Panc1 (cell line): ENCODE data around the gene ARRDC4. TPM values are rescaled to one million over a fixed set of nuclear protein-coding genes. Genes with fewer than 3 reads are reported as not detected.

ENCODE experiments used
- ATAC-seq: fragments of 200-7000 bp; cut with Tn5 transposase; 2 replicates; pipeline ENCODE4 v1.9.1; 2020; ENCODE audit warnings: mild to moderate bottlenecking, moderate library complexity
- BruUV-seq: library from RNA; stranded (reverse); fragments of 400-500 nt; replicated peaks from 2 replicates; lab custom pipeline; 2021; lab: Mats Ljungman, UMichigan
- CTCF ChIA-PET: fragments of 300-600 bp; sonication (Branson Sonifier 250); formaldehyde crosslinking; loops from one replicate; lab custom pipeline; 2022; ENCODE audit warnings: antibody characterized with exemption; lab: Charles Lee
- POLR2A ChIA-PET: fragments of 300-600 bp; sonication (Branson Sonifier 250); formaldehyde crosslinking; loops from one replicate; lab custom pipeline; 2022; ENCODE audit warnings: antibody characterized with exemption; lab: Charles Lee
- DNase-seq: peaks from one replicate; pipeline ENCODE4 v3.0.0-alpha.2; 2010; ENCODE audit warnings: low read depth, low spot score
- H3K27ac ChIP-seq: 2 replicates; pipeline ENCODE4 v1.5.1; 2011; ENCODE audit warnings: mild to moderate bottlenecking, low read length, inconsistent platforms
- H3K27me3 ChIP-seq: fragments of 200-500 bp; sonication (Bioruptor generic); 2 replicates; pipeline ENCODE4 v1.6.0; 2014; ENCODE audit warnings: low read length, inconsistent platforms; ENCODE audit not compliant: control insufficient read depth, insufficient read depth
- H3K36me3 ChIP-seq: fragments of 200-500 bp; sonication (Bioruptor generic); 2 replicates; pipeline ENCODE4 v1.5.1; 2014; ENCODE audit warnings: inconsistent platforms, mild to moderate bottlenecking, low read length, moderate library complexity; ENCODE audit not compliant: control insufficient read depth, insufficient read depth
- H3K4me1 ChIP-seq: 2 replicates; pipeline ENCODE4 v1.5.1; 2011; ENCODE audit warnings: inconsistent platforms, mild to moderate bottlenecking, low read length, moderate library complexity; ENCODE audit not compliant: control insufficient read depth, insufficient read depth
- H3K4me3 ChIP-seq, 2 experiments: 2 replicates each; pipeline ENCODE4 v1.5.1; 2011 to 2012; ENCODE audit warnings: low read depth in 2 of 2, low read length in 2 of 2, mild to moderate bottlenecking in 2 of 2, inconsistent platforms in 1 of 2, moderate library complexity in 1 of 2
- H3K9me3 ChIP-seq: fragments of 200-500 bp; sonication (Bioruptor generic); 2 replicates; pipeline ENCODE4 v1.5.1; 2014; ENCODE audit warnings: low read depth, mild to moderate bottlenecking, inconsistent platforms, low read length, moderate library complexity; ENCODE audit not compliant: control insufficient read depth, insufficient read depth
- POLR2AphosphoS5 ChIP-seq: IDR thresholded peaks from 2 replicates; pipeline ENCODE4 v1.6.1; 2012; ENCODE audit warnings: mild to moderate bottlenecking, low read depth, low read length, moderate library complexity
- SIN3A ChIP-seq: IDR thresholded peaks from 2 replicates; pipeline ENCODE4 v1.6.1; 2012; ENCODE audit warnings: low read depth, mild to moderate bottlenecking, low read length, moderate library complexity, borderline replicate concordance; ENCODE audit not compliant: insufficient read depth
- TCF7L2 ChIP-seq: IDR thresholded peaks from 2 replicates; pipeline ENCODE4 v1.6.1; 2011; ENCODE audit warnings: mild to moderate bottlenecking, low read depth, low read length, inconsistent platforms
- in situ Hi-C: cut with HindIII; loops from 2 replicates; pipeline ENCODE4 v1.10.0; 2016; ENCODE audit warnings: low sequenced_read_pairs, low pct_unique_long_range_greater_than_20kb
- intact Hi-C: fragments of 100-400 bp; cut with micrococcal nuclease; formaldehyde crosslinking; loops from one replicate; pipeline ENCODE4 v1.10.0; 2022; ENCODE audit not compliant: unreplicated experiment
- total RNA-seq: library from RNA; stranded (reverse); gene quantifications from one replicate; pipeline ENCODE4 v1.2.1, GENCODE V29; 2021; ENCODE audit not compliant: unreplicated experiment
- TF ChIP-seq, protein P1 (sequence below): fragments of 450-650 bp; IDR thresholded peaks from 2 replicates; pipeline ENCODE4 v1.5.1; 2017; ENCODE audit warnings: mild to moderate bottlenecking
- TF ChIP-seq, protein P2 (sequence below), 2 experiments: IDR thresholded peaks; 2 replicates each; pipeline ENCODE4 v1.6.1; 2011 to 2012; ENCODE audit warnings: low read depth in 2 of 2, control low read depth in 1 of 2, low read length in 1 of 2, mild to moderate bottlenecking in 1 of 2, moderate library complexity in 1 of 2; ENCODE audit not compliant: insufficient read depth in 1 of 2

ARRDC4 gene
- total RNA-seq, 1 experiment from 2014 or later, result 2.9 TPM

DNA sequence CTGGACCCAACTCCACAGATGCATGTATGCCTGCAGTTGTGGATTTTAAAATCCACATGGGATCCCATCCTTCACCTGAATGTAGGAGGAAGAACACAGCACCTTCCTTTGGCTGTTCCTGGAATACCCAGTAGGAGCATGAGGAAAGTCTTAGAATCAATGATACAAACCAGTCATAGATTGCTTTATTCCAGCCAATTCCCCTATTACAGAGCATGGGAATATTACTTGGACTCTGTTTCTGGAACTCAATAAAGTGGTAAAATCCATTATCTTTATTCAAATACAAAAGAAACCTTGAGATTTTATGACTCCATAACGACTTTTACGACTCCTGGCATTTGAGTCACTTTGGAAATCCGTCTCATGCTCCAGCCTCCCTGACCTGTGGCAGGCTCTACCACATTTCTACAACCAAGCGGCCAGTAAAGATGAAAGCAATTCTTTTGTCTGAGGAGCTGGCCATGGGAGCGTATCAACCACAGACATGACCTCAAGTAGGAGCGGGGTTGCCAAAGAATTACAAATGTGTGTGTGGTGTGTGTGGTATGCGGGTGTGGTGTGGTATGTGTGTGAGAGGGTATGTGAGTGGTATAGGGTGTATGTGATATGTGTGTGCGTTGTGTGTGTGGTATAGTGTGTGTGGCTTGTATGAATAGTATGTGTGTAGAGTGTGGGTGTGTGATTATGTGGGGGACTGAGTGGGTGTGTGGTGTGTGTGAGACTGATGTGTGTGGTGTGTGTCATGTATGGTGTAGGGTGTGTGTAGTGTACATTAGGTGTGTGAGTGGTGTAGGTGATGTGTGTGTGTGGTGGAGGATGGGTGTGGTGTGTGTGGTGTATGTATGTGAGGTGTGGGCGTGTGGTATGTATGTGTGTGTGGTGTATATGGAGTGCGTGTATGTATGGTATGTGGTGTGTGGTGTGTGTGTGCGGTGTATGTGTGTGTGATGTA, 40.0 kb downstream of the ARRDC4 start:
- no TSS peak for BruUV-seq
- in situ Hi-C loops (no loop called here), intact Hi-C loops (no loop called here)
- ATAC-seq (no peak), DNase-seq (no peak)
- POLR2A ChIA-PET, result no interaction called here
- Histone ChIP-seq H3K27me3 (no peaks in the 10 kb centered on the region), H3K4me3 (no peak overlapping the region), H3K27ac (no peak overlapping the region), H3K9me3 (no peaks in the 10 kb centered on the region), H3K36me3 (no peaks in the 10 kb centered on the region), H3K4me1 (no peaks in the 10 kb centered on the region)
- TF ChIP-seq POLR2AphosphoS5 (no peak), TCF7L2 (no peak), SIN3A (no peak)
- TF ChIP-seq, protein P1, sequence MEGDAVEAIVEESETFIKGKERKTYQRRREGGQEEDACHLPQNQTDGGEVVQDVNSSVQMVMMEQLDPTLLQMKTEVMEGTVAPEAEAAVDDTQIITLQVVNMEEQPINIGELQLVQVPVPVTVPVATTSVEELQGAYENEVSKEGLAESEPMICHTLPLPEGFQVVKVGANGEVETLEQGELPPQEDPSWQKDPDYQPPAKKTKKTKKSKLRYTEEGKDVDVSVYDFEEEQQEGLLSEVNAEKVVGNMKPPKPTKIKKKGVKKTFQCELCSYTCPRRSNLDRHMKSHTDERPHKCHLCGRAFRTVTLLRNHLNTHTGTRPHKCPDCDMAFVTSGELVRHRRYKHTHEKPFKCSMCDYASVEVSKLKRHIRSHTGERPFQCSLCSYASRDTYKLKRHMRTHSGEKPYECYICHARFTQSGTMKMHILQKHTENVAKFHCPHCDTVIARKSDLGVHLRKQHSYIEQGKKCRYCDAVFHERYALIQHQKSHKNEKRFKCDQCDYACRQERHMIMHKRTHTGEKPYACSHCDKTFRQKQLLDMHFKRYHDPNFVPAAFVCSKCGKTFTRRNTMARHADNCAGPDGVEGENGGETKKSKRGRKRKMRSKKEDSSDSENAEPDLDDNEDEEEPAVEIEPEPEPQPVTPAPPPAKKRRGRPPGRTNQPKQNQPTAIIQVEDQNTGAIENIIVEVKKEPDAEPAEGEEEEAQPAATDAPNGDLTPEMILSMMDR, result no peak
- TF ChIP-seq, protein P2, sequence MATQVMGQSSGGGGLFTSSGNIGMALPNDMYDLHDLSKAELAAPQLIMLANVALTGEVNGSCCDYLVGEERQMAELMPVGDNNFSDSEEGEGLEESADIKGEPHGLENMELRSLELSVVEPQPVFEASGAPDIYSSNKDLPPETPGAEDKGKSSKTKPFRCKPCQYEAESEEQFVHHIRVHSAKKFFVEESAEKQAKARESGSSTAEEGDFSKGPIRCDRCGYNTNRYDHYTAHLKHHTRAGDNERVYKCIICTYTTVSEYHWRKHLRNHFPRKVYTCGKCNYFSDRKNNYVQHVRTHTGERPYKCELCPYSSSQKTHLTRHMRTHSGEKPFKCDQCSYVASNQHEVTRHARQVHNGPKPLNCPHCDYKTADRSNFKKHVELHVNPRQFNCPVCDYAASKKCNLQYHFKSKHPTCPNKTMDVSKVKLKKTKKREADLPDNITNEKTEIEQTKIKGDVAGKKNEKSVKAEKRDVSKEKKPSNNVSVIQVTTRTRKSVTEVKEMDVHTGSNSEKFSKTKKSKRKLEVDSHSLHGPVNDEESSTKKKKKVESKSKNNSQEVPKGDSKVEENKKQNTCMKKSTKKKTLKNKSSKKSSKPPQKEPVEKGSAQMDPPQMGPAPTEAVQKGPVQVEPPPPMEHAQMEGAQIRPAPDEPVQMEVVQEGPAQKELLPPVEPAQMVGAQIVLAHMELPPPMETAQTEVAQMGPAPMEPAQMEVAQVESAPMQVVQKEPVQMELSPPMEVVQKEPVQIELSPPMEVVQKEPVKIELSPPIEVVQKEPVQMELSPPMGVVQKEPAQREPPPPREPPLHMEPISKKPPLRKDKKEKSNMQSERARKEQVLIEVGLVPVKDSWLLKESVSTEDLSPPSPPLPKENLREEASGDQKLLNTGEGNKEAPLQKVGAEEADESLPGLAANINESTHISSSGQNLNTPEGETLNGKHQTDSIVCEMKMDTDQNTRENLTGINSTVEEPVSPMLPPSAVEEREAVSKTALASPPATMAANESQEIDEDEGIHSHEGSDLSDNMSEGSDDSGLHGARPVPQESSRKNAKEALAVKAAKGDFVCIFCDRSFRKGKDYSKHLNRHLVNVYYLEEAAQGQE (IDR thresholded peaks at IDR 0.05; ENCODE audit: insufficient read depth in 1 of 2, low read depth in 2 of 2, low read length in 1 of 2), result no peak
- CTCF ChIA-PET, result no interaction called here

DNA sequence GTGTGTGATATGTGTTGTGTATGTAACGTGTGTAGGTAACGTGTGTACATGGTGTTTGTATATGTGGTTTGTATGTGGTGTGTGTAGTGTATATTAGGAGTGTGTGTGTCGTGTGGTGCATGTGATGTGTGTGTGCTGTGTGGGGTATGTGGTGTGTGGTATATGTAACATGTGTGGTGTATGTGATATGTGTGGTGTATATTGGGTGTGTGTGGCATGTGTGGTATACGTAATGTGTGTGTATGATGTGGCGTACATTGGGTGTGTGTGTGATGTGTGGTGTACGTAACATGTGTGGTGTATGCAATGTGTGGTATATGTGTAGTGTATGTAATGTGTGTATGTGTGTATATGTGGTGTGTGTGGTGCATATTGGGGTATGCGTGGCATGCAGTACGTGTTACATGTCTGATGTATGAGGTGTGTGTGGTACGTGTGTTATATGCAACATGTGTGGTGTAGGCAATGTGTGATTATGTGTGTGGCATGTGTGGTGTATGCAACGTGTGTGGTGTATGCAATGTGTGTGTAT, 41.2 kb downstream of the ARRDC4 start:
- in situ Hi-C loops (no loop called here), intact Hi-C loops (no loop called here)
- POLR2A ChIA-PET, result no interaction called here
- no peaks in the 10 kb centered on the region for H3K27me3 ChIP-seq
- H3K4me1 ChIP-seq, result no peaks in the 10 kb centered on the region
- H3K27ac ChIP-seq, result no peak overlapping the region
- DNase-seq, result no peak
- no peak for ATAC-seq
- CTCF ChIA-PET, result no interaction called here
- BruUV-seq, result no TSS peak
- no peak for TF ChIP-seq TCF7L2
- TF ChIP-seq SIN3A, result no peak
- TF ChIP-seq, protein P2 (IDR thresholded peaks at IDR 0.05; ENCODE audit: insufficient read depth in 1 of 2, low read depth in 2 of 2, low read length in 1 of 2), result no peak
- TF ChIP-seq POLR2AphosphoS5, result no peak
- TF ChIP-seq, protein P1, result no peak
- H3K9me3 ChIP-seq, result no peaks in the 10 kb centered on the region
- no peak overlapping the region for H3K4me3 ChIP-seq
- H3K36me3 ChIP-seq, result no peaks in the 10 kb centered on the region
